VCaP (cell line): Measurements from ENCODE around the gene RPRD1B.

Source experiments
- H3K27ac ChIP-seq: fragments of 450-650 bp; 2 replicates; pipeline ENCODE4 v1.5.1; 2017
- TF ChIP-seq, protein P1 (sequence below): fragments of 450-650 bp; conservative IDR thresholded peaks from 2 replicates; pipeline ENCODE4 v1.5.1; 2017; ENCODE audit warnings: mild to moderate bottlenecking, moderate library complexity

RPRD1B gene

GRCh38 chr20:38114353-38114791 is 80.8 kb downstream of the RPRD1B start:
- TF ChIP-seq, protein P1, sequence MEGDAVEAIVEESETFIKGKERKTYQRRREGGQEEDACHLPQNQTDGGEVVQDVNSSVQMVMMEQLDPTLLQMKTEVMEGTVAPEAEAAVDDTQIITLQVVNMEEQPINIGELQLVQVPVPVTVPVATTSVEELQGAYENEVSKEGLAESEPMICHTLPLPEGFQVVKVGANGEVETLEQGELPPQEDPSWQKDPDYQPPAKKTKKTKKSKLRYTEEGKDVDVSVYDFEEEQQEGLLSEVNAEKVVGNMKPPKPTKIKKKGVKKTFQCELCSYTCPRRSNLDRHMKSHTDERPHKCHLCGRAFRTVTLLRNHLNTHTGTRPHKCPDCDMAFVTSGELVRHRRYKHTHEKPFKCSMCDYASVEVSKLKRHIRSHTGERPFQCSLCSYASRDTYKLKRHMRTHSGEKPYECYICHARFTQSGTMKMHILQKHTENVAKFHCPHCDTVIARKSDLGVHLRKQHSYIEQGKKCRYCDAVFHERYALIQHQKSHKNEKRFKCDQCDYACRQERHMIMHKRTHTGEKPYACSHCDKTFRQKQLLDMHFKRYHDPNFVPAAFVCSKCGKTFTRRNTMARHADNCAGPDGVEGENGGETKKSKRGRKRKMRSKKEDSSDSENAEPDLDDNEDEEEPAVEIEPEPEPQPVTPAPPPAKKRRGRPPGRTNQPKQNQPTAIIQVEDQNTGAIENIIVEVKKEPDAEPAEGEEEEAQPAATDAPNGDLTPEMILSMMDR = no peak

DNA sequence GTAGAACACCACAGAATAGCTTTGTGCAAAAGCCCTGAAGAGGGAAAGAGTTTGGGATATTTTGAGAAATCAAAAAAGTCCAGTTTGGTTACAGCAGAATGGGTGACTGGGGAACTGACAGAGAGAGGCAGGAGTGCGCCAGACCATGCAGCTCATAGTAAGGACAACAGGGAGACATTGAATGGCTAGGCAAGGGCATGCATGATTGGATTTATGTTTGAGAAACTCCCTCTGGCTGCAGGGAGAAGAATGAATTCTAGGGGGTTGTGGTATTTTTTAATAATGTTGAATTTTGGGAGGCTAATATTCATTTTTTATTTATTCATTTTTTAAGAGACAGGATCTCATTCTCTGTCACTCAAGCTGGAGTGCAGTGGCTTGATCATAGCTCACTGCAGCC is 81.7 kb downstream of the RPRD1B start:
- TF ChIP-seq, protein P1 = no peak; the same call in 1 of the 2 replicates
- H3K27ac ChIP-seq = no peak overlapping the region

More at GRCh38 chr20:38114353-38114791, 80.8 kb downstream of the RPRD1B start:
- H3K27ac ChIP-seq = no peak overlapping the region

- TF ChIP-seq, protein P1 = no peak
- no peak overlapping the region for H3K27ac ChIP-seq
Measured at GRCh38 chr20:38115896-38116295, 82.3 kb downstream of the RPRD1B start.

- H3K27ac ChIP-seq = no peak overlapping the region
- TF ChIP-seq, protein P1 = no peak
Measured at GRCh38 chr20:38116409-38117165, 83.0 kb downstream of the RPRD1B start.

GRCh38 chr20:38117205-38117604 is 83.7 kb downstream of the RPRD1B start:
- no peak overlapping the region for H3K27ac ChIP-seq
- TF ChIP-seq, protein P1 = no peak

DNA sequence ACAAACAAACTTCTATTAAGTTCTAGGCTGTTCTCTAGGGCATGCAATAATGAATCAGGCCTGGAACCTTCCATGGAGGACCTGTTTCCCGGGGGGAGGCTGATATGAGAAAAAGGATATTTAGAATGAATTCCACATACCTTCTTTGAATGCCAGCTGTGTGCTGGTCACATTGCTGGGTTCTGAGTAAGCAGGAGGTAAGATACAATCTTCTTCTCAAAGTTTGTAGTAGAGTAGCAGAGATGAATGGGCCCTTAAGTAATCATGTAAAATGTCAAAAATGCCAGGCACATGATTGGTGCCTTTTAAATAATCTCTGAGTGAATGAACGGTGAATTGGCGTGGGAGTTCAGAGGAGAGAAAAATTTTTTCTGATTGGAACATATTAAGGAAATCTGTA is 84.1 kb downstream of the RPRD1B start:
- no peak overlapping the region for H3K27ac ChIP-seq
- TF ChIP-seq, protein P1 = no peak

DNA sequence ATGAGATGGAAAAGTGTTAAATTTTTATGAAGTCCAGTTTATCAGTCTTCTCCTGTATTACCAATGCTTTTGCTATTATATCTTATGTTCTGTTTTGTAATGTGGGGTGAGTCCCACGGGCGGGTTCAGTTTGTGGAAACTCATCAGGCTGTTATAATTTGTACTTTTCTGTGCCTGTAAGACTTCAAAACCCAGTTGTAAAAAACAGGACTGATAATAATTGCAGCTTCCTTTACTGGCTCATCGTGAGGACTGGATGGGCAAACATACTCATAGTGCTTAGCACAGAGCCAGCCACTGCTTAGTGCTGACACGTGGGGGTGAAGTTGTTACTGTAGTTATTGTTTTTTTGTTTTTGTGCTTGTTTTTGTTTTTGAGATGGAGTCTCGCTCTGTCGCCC is 85.9 kb downstream of the RPRD1B start:
- TF ChIP-seq, protein P1 = no peak
- no peak overlapping the region for H3K27ac ChIP-seq
